Right lobe of liver (tissue), 6 donors: Measurements from ENCODE around the gene CHST8. TPM values are rescaled to one million over a fixed set of nuclear protein-coding genes. Genes with fewer than 3 reads are reported as not detected.

Experiments
- ATAC-seq, 4 donors: fragments of 200-7000 bp; cut with Tn5 transposase; one replicate each; pipeline ENCODE4 v1.9.1; 2020; ENCODE audit warnings: mild to moderate bottlenecking in 4 of 4, moderate library complexity in 4 of 4
- DNase-seq, 3 donors: peaks; one replicate each; pipeline ENCODE4 v3.0.0-alpha.2; 2020
- H3K27ac ChIP-seq, 3 donors: fragments of 200-600 bp; one replicate each; pipeline ENCODE4 v1.8.0; 2022
- H3K27me3 ChIP-seq, 2 donors: fragments of 200-600 bp; one replicate each; pipeline ENCODE4 v1.8.0; 2022
- H3K36me3 ChIP-seq, 4 donors: fragments of 200-600 bp; sonication (generic) in 1 of 4; one replicate each; pipeline versions ENCODE4 v1.5.1 to v1.8.0; 2017 to 2022; ENCODE audit warnings: control low read depth in 1 of 4
- H3K4me1 ChIP-seq, 4 donors: fragments of 200-600 bp; sonication (generic) in 1 of 4; one replicate each; pipeline versions ENCODE4 v1.5.1 to v1.8.0; 2017 to 2022; ENCODE audit warnings: control low read depth in 1 of 4
- H3K4me3 ChIP-seq, 3 donors: fragments of 200-600 bp; one replicate each; pipeline ENCODE4 v1.8.0; 2022
- H3K9me3 ChIP-seq, 4 donors: fragments of 200-600 bp; sonication (generic) in 1 of 4; one replicate each; pipeline versions ENCODE4 v1.5.1 to v1.8.0; 2017 to 2022; ENCODE audit warnings: control low read depth in 1 of 4
- POLR2A ChIP-seq: fragments of 450-650 bp; IDR thresholded peaks from one replicate; pipeline ENCODE4 v1.6.1; 2017; ENCODE audit warnings: antibody characterized with exemption, mild to moderate bottlenecking
- WGBS: methylation state at CpG from one replicate; pipeline ENCODE4 v1.1.6; 2018; ENCODE audit warnings: low coverage, low lambda C conversion rate; ENCODE audit not compliant: insufficient coverage; ENCODE audit errors: missing lambda C conversion rate; 5-methylcytosine and 5-hydroxymethylcytosine counted together
- intact Hi-C, 2 donors: fragments of 100-400 bp; cut with DNase I; formaldehyde crosslinking; loops; one replicate each; pipeline versions ENCODE4 v1.11.2 to v1.14.1; 2022
- total RNA-seq, 6 experiments: library from RNA; depleted of rRNA in 2 of 6; stranded (reverse); fragments of >200 nt in 2 of 6; fragmentation: NEBNext Ultra II Directional in 3 of 6; extraction: Animal tissue kit (Norgen Biotek cat#: 25700) in 3 of 6; gene quantifications; one replicate each; pipeline versions ENCODE4 v1.1.0 to v1.2.4, GENCODE V29; 2016 to 2023
- TF ChIP-seq, protein P1 (sequence below), 4 donors: fragments of 200-600 bp in 3 of 4; fragments of 450-650 bp in 1 of 4; IDR thresholded peaks; one replicate each; pipeline versions ENCODE4 v1.5.1 to v1.8.0; 2016 to 2022; ENCODE audit warnings: antibody characterized with exemption in 4 of 4, mild to moderate bottlenecking in 2 of 4
- donor health status: DM: no; HTN: yes; CAD: no.
- donor health status: DM: no; HTN: no; CAD: no.
- donor health status: DM: no; HTN: no; CAD: no.
- donor health status: DM: no; HTN: yes; CAD: no.
- donor health status: DM: no; HTN: yes; CAD: no.

CHST8 gene
- total RNA-seq, 6 experiments from 2014 or later, result 0.12 to 0.19 TPM; not detected in 4

DNA sequence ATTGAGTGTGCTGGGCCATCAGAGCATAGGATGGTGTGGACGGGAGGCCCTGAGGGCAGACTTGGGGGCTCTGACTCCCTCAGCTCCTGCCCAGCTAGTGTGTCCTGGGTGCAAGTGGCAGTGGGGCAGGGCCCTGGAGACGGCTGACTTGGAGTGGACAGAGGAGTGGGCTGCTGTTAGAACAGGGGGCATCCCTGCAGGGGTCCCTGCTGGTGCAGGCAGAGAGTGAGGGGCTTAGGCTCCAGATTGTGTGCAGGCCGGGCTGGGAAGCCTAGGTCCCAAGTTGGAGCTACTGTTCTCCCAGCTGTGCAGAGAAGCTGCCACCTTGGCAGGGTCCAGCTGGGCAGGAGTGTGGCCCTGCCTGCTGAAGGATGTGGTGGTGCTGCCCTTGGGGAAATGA lies 183.6 kb downstream of the CHST8 start:
- TF ChIP-seq, protein P1, sequence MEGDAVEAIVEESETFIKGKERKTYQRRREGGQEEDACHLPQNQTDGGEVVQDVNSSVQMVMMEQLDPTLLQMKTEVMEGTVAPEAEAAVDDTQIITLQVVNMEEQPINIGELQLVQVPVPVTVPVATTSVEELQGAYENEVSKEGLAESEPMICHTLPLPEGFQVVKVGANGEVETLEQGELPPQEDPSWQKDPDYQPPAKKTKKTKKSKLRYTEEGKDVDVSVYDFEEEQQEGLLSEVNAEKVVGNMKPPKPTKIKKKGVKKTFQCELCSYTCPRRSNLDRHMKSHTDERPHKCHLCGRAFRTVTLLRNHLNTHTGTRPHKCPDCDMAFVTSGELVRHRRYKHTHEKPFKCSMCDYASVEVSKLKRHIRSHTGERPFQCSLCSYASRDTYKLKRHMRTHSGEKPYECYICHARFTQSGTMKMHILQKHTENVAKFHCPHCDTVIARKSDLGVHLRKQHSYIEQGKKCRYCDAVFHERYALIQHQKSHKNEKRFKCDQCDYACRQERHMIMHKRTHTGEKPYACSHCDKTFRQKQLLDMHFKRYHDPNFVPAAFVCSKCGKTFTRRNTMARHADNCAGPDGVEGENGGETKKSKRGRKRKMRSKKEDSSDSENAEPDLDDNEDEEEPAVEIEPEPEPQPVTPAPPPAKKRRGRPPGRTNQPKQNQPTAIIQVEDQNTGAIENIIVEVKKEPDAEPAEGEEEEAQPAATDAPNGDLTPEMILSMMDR (IDR thresholded peaks at IDR 0.05), result no peak
- no peak for TF ChIP-seq POLR2A
- DNase-seq (no peak), ATAC-seq (no peak)
- no peak overlapping the region for H3K4me3 ChIP-seq
- peaks cover 0 to 25% (median 6%) of the 10 kb centered on the region in 4 donors for H3K4me1 ChIP-seq
- no peaks in the 10 kb centered on the region for H3K27me3 ChIP-seq
- intact Hi-C loops, result no loop called here
- no peak overlapping the region for H3K27ac ChIP-seq
- H3K36me3 ChIP-seq, result peaks cover 0 to 9% (median 0%) of the 10 kb centered on the region in 4 donors
- no peaks in the 10 kb centered on the region for H3K9me3 ChIP-seq
- WGBS, result no CpG with 5 or more reads among the region's 3 CpGs

DNA sequence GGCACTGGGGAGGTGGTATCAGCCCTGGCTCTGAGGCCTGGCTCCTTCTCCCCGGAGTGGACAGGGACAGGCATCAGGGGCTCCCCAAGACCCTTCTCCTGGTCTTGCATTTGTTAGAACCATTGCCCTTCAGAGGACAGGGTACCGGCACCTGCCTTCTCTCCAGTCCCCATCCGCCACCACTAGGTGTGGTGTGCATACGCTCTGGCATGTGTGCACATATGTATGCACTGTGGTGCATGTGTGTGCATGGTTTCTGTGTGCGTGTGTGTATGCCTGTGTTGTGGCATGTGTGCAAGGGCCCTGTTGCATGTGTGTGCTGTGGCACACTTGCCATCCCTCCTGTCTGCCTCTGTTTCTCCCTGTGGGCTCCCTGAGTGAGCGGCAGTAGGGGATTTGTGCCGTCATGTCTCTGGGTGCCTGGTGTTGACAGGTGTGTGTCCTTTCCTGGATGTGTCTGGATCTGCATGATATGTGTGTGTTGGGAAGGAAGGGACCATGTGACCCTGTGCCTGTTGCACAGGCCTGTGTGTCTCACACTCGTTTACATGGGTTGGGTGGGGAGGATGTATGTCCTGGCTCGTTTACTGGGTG lies 184.2 kb downstream of the CHST8 start:
- DNase-seq (no peak), ATAC-seq (no peak)
- no peaks in the 10 kb centered on the region for H3K9me3 ChIP-seq
- no peaks in the 10 kb centered on the region for H3K27me3 ChIP-seq
- no peak overlapping the region for H3K27ac ChIP-seq
- WGBS, result no CpG with 5 or more reads among the region's 9 CpGs
- peaks cover 0 to 4% (median 0%) of the 10 kb centered on the region in 4 donors for H3K36me3 ChIP-seq
- H3K4me3 ChIP-seq, result no peak overlapping the region
- TF ChIP-seq, protein P1 (IDR thresholded peaks at IDR 0.05), result no peak
- no peak for TF ChIP-seq POLR2A
- intact Hi-C loops, result no loop called here
- H3K4me1 ChIP-seq, result peaks cover 0 to 25% (median 6%) of the 10 kb centered on the region in 4 donors

DNA sequence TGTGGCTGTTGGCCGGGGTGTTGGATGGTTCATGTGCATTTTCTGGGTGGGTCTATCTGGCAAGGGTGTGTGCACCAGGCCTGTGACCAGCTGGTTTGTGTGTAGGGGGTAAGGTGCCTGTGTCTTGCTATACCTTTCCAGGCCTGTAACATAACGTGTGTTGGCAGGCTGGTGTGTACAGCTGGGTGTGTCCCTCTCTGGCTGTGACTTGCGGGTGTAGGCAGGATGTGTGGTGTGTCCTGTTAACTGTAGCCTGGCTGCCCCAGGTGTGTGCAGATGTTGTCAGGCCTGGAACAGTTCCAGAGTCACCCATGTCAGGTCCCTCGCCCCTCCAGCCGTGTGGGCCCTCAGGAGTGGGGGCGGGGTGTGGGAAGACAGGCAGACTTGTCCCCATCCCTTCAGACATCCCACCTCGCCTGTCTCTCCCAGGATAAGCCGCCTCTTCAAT lies 184.7 kb downstream of the CHST8 start:
- DNase-seq, result no peak
- Histone ChIP-seq H3K27me3 (no peaks in the 10 kb centered on the region), H3K4me1 (peaks cover 0 to 25% (median 6%) of the 10 kb centered on the region in 4 donors), H3K36me3 (peaks cover 0 to 8% (median 0%) of the 10 kb centered on the region in 4 donors), H3K4me3 (no peak overlapping the region), H3K9me3 (no peaks in the 10 kb centered on the region), H3K27ac (no peak overlapping the region)
- TF ChIP-seq POLR2A, result no peak
- TF ChIP-seq, protein P1 (IDR thresholded peaks at IDR 0.05), result no peak
- intact Hi-C loops, result no loop called here
- no peak for ATAC-seq
- WGBS, result 50% methylated on average over 2 of the region's 8 CpGs

DNA sequence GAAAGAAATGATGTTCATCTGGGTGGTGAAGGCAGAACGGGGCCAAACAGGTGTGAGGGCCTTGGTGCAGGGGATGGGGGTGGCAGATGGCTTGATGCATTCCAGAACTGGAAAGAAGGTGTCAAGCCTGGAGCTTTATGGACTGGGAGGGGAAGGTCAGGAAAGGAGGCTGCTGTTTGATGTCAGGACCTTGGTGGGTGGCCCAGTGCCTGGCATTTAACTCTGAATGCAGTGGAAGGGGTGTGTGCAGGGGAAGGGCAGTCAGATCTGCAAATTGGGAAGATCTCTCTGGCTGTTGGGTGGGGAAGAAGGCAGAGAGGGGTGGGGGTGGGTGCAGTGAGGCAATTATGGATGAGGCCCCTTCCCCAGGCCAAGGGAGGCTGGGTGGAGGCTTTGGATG lies 186.6 kb downstream of the CHST8 start:
- no peaks in the 10 kb centered on the region for H3K27me3 ChIP-seq
- intact Hi-C loops, result no loop called here
- H3K4me3 ChIP-seq, result no peak overlapping the region
- WGBS, result 89% methylated on average over 1 of the region's 1 CpG
- no peak overlapping the region for H3K27ac ChIP-seq
- no peak for TF ChIP-seq POLR2A
- TF ChIP-seq, protein P1 (IDR thresholded peaks at IDR 0.05), result no peak
- peaks cover 0 to 17% (median 0%) of the 10 kb centered on the region in 4 donors for H3K36me3 ChIP-seq
- DNase-seq, result no peak
- H3K9me3 ChIP-seq, result no peaks in the 10 kb centered on the region
- H3K4me1 ChIP-seq, result peaks cover 0 to 20% (median 6%) of the 10 kb centered on the region in 4 donors
- ATAC-seq, result no peak
